Stomach (tissue), 9 donors: ENCODE measurements around the gene PTGER1. TPM values are rescaled to one million over a fixed set of nuclear protein-coding genes. Genes with fewer than 3 reads are reported as not detected.

Source experiments
- DNase-seq, 2 donors: peaks; one replicate each; pipeline versions ENCODE4 v3.0.0 to v3.0.0-alpha.2; 2013 to 2019
- H3K27ac ChIP-seq, 5 donors: fragments of 200-600 bp in 4 of 5; sonication (generic) in 4 of 5; one replicate each; pipeline ENCODE4 v1.5.1; 2013 to 2019; ENCODE audit warnings: mild to moderate bottlenecking in 1 of 5, moderate library complexity in 1 of 5
- H3K27me3 ChIP-seq, 3 donors: fragments of 200-600 bp; sonication (generic); one replicate each; pipeline ENCODE4 v1.5.1; 2017 to 2019; ENCODE audit warnings: mixed run types in 1 of 3
- H3K36me3 ChIP-seq, 4 donors: fragments of 200-600 bp; sonication (generic); 1 replicate in 3 of 4; 2 replicates in 1 of 4; pipeline ENCODE4 v1.5.1; 2016 to 2019
- H3K4me1 ChIP-seq, 4 donors: fragments of 200-600 bp; sonication (generic); one replicate each; pipeline ENCODE4 v1.5.1; 2016 to 2019
- H3K4me3 ChIP-seq, 4 donors: fragments of 200-600 bp; sonication (generic) in 3 of 4; one replicate each; pipeline ENCODE4 v1.5.1; 2016 to 2019; ENCODE audit warnings: mild to moderate bottlenecking in 1 of 4
- H3K9me3 ChIP-seq, 4 donors: fragments of 200-600 bp; sonication (generic); one replicate each; pipeline ENCODE4 v1.5.1; 2016 to 2019
- EP300 ChIP-seq: sonication (generic); formaldehyde crosslinking; IDR thresholded peaks from one replicate; pipeline ENCODE4 v1.6.1; 2017; ENCODE audit warnings: antibody characterized with exemption
- POLR2A ChIP-seq, 4 donors: fragments of 450-650 bp; IDR thresholded peaks; one replicate each; pipeline ENCODE4 v1.6.1; 2016; ENCODE audit warnings: antibody characterized with exemption in 4 of 4, control low read depth in 2 of 4, mild to moderate bottlenecking in 1 of 4, moderate library complexity in 1 of 4
- POLR2AphosphoS5 ChIP-seq, 3 donors: sonication (generic); formaldehyde crosslinking; IDR thresholded peaks; one replicate each; pipeline ENCODE4 v1.6.1; 2016; ENCODE audit warnings: antibody characterized with exemption in 3 of 3
- WGBS, 5 donors: extraction: QIAGEN DNeasy Blood & Tissue Kit in 3 of 5; methylation state at CpG; one replicate each; pipeline versions ENCODE4 v1.1.5 to v1.1.7; 2013 to 2018; 5-methylcytosine and 5-hydroxymethylcytosine counted together
- intact Hi-C: fragments of 100-400 bp; cut with DNase I; formaldehyde crosslinking; loops from one replicate; pipeline ENCODE4 v1.15.1; 2023; ENCODE audit warnings: low total_unique reads
- polyA plus RNA-seq, 3 donors: library from polyadenylated mRNA; stranded (reverse); fragments of 200-250 nt; gene quantifications; one replicate each; pipeline ENCODE4 v1.2.3, GENCODE V29; 2013
- total RNA-seq, 5 donors: library from RNA; depleted of rRNA; stranded (reverse); fragments of >200 nt; gene quantifications; one replicate each; pipeline versions ENCODE4 v1.1.0 to v1.2.3, GENCODE V29; 2014 to 2016
- TF ChIP-seq, protein P1 (sequence below), 7 experiments: fragments of 450-650 bp in 4 of 7; fragments of 200-600 bp in 3 of 7; sonication (generic) in 3 of 7; IDR thresholded peaks; one replicate each; pipeline ENCODE4 v1.5.1; 2016 to 2019; ENCODE audit warnings: antibody characterized with exemption in 7 of 7, control low read depth in 2 of 7, mild to moderate bottlenecking in 1 of 7
- donor health status: healthy with polysubstance abuse.
- donor health status: Bipolar disorder and iron deficiency.
- donor health status: healthy.

The PTGER1 gene
- total and polyA plus RNA-seq, 8 donors = 1.2 to 3.4 (median 2.4) TPM; not detected in 4

DNA sequence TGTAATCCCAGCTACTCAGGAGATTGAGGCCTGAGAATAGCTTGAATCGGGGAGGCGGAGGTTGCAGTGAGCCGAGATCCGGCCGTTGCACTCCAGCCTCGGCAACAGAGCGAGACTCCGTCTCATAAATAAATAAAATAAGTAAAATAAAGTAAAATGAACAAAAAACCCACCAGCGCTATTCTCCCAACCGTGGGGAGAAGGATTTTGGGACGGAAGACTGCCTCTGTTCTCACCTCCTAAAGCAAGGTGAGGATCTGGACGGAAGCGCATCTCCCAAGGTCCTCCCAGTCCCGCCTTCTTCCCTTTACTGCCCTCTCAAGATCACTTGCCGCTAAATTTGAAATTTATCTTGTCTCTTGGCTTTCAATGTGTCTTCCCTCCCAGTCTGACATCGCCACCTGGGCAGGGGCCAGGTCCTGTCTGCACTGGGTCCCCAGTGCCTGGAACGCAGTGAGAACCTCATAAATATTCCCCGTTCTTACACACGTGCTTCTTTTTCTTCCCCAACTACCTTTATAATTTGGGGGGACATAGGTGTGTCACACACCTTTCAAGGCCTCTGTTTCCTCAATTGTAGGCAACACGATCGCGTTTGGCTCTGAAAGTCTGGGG is 44.2 kb upstream of the PTGER1 start:
- Histone ChIP-seq H3K27me3 (no peaks in the 10 kb centered on the region), H3K4me3 (peak overlapping the region in 1 of 4 donors; percentile 89), H3K9me3 (no peaks in the 10 kb centered on the region), H3K36me3 (peaks cover 19 to 25% (median 22%) of the 10 kb centered on the region in 4 donors), H3K27ac (peak overlapping the region; percentile 97 to 100 (median 99)), H3K4me1 (peaks cover 42 to 69% (median 47%) of the 10 kb centered on the region in 4 donors)
- intact Hi-C loops = no loop called here
- no peak for DNase-seq
- 91 to 94% (median 93%) methylated on average over 22 of the region's 22 CpGs for WGBS, 5 donors
- TF ChIP-seq POLR2A (IDR thresholded peaks at IDR 0.05) (no peak), EP300 (no peak), POLR2AphosphoS5 (IDR thresholded peaks at IDR 0.05) (no peak)
- TF ChIP-seq, protein P1, sequence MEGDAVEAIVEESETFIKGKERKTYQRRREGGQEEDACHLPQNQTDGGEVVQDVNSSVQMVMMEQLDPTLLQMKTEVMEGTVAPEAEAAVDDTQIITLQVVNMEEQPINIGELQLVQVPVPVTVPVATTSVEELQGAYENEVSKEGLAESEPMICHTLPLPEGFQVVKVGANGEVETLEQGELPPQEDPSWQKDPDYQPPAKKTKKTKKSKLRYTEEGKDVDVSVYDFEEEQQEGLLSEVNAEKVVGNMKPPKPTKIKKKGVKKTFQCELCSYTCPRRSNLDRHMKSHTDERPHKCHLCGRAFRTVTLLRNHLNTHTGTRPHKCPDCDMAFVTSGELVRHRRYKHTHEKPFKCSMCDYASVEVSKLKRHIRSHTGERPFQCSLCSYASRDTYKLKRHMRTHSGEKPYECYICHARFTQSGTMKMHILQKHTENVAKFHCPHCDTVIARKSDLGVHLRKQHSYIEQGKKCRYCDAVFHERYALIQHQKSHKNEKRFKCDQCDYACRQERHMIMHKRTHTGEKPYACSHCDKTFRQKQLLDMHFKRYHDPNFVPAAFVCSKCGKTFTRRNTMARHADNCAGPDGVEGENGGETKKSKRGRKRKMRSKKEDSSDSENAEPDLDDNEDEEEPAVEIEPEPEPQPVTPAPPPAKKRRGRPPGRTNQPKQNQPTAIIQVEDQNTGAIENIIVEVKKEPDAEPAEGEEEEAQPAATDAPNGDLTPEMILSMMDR (IDR thresholded peaks at IDR 0.05) = no peak

DNA sequence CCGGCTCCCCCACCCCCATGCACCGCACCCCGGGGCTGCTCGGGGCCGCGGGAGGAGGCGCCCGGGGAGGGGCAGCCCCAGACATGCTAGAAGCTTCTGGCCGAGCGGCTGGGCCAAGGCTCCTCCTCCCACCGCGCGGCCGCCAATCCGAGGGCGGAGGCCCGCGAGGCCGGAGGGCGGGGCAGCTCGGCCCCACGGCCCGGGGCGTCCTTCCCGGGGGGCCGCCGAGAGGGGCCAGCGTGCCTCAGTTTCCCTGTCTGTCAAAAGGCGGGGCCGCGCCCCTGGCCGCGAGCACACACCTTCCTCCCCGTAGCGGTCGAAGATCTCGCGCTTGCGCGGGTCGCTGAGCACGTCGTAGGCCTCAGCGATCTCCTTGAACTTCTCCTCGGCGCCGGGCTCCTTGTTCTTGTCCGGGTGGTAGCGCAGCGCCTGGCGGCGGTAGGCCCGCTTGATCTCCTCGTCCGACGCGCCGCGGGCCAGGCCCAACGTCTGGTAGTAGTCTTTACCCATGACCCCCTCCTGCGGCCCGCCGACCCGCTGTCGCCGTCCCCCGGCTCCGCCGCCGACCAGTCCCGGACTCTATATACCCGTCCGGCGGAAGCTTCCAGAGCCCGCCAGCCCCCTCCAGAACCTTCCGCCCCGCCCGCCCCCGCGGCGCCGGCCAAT is 42.8 kb upstream of the PTGER1 start, which contains the start of gene DNAJB1:
TSS of gene DNAJB1 (minus strand) at position 558 of the 666 bp plus-strand sequence. CDS start at position 510, 48 bp downstream.
- Histone ChIP-seq H3K4me1 (peaks cover 51 to 80% (median 55%) of the 10 kb centered on the region in 4 donors), H3K27ac (peak within 1 kb of the TSS; percentile 99 to 100 (median 100)), H3K4me3 (peak within 1 kb of the TSS; percentile 85 to 89 (median 89)), H3K36me3 (peaks cover 22 to 39% (median 34%) of the 10 kb centered on the region in 4 donors), H3K9me3 (no peaks in the 10 kb centered on the region), H3K27me3 (no peaks in the 10 kb centered on the region)
- DNase-seq = peak; percentile 83 to 95
- TF ChIP-seq, protein P1 (IDR thresholded peaks at IDR 0.05) = no peak
- TF ChIP-seq POLR2A (IDR thresholded peaks at IDR 0.05) (peak in 2 of 4 donors; percentile 88 to 92), POLR2AphosphoS5 (IDR thresholded peaks at IDR 0.05) (peak; percentile 96 to 98 (median 98))
- intact Hi-C loops = no loop called here
- WGBS, 5 donors = 0 to 1% (median 0%) methylated on average over 20 to 82 of the region's 82 CpGs

DNA sequence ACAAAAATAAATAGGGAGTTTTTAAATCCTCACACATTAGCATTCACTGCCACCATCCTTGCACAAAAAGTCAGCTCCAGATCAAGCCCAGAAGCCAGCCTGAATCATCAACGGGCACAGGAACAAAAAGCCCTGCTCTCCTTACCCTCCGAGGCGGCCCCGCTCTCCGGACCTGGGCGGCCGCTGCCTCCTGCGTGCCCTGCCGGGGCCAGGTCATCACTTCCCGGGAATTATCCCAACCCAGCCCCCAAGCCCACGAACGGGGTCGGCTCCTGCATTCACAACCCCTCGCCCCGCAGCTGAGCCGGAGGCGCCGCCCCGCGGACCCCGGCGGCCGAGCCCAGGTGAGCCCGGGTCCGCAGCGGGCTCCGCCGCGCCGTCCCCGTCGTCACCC is 42.3 kb upstream of the PTGER1 start:
- WGBS, 5 donors = 0 to 2% (median 0%) methylated on average over 9 to 32 of the region's 32 CpGs
- no peaks in the 10 kb centered on the region for H3K27me3 ChIP-seq
- H3K4me1 ChIP-seq = peaks cover 51 to 80% (median 52%) of the 10 kb centered on the region in 4 donors
- DNase-seq = no peak
- intact Hi-C loops = no loop called here
- H3K27ac ChIP-seq = peak overlapping the region; percentile 99 to 100 (median 100)
- peaks cover 22 to 40% (median 34%) of the 10 kb centered on the region in 4 donors for H3K36me3 ChIP-seq
- no peaks in the 10 kb centered on the region for H3K9me3 ChIP-seq
- TF ChIP-seq EP300 = no peak
- TF ChIP-seq POLR2A (IDR thresholded peaks at IDR 0.05) = no peak
- TF ChIP-seq, protein P1 (IDR thresholded peaks at IDR 0.05) = no peak
- TF ChIP-seq POLR2AphosphoS5 (IDR thresholded peaks at IDR 0.05) = no peak
- peak overlapping the region; percentile 85 to 89 (median 89) for H3K4me3 ChIP-seq

DNA sequence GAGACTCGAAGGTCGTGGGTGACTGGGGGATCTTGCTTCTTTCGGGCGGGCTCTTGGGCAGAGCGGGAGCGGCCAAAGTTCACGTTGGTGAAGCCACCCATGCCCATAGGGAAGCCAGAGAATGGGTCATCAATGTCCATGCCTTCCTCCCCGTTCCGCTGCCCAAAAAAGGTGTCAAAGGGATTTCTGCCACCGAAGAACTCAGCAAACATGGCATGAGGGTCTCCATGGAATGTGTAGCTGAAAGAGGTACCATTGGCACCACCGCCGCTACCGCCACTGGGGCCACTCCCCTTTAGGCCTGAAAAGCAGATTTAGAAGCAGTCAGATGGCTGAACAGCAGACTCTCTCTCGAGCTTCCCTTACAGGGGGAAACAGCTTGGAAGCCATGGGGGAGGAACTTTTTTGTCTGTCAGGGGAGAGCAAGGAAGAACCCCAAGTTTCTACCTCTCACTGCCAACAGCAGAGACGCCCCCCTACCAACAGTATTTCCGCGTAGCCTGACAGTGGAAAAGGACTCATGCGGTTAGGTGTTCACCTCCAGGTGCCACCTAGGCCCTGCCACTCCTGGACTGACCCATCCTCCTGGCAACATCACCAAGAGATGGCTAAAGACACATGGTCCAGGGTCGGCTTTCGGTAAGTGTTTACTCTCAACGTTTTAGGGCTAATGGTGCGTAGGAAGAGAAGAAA is 41.7 kb upstream of the PTGER1 start:
- peaks cover 50 to 80% (median 52%) of the 10 kb centered on the region in 4 donors for H3K4me1 ChIP-seq
- H3K9me3 ChIP-seq = no peaks in the 10 kb centered on the region
- no peaks in the 10 kb centered on the region for H3K27me3 ChIP-seq
- TF ChIP-seq POLR2AphosphoS5 (IDR thresholded peaks at IDR 0.05) = no peak
- TF ChIP-seq POLR2A (IDR thresholded peaks at IDR 0.05) = no peak
- peaks cover 22 to 40% (median 34%) of the 10 kb centered on the region in 4 donors for H3K36me3 ChIP-seq
- 8 to 13% (median 11%) methylated on average over 19 to 22 of the region's 22 CpGs for WGBS, 5 donors
- peak overlapping the region; percentile 99 to 100 (median 100) for H3K27ac ChIP-seq
- peak overlapping the region; percentile 85 to 89 (median 89) for H3K4me3 ChIP-seq
- intact Hi-C loops = no loop called here
- peak in 1 of 2 donors; percentile 50 for DNase-seq
